ENCODE results near the gene DCBLD2. TPM values are rescaled to one million over a fixed set of nuclear protein-coding genes. Genes with fewer than 3 reads are reported as not detected.

The DCBLD2 gene
- total and polyA plus RNA-seq, 2 donors (not counting 3 experiments of a cell fraction or from before 2014, with no cell fraction given) = 28.7 to 77.3 TPM

- Histone ChIP-seq H3K36me3 (ENCODE audit: control insufficient read depth in 2 of 2, extremely low read depth in 1 of 2, insufficient read depth in 2 of 2, low read length in 2 of 2) (peaks cover 0 to 15% of the 10 kb centered on the region in 2 experiments), H3K27ac (ENCODE audit: insufficient read depth, low read depth, low read length) (no peak overlapping the region), H3K9ac (replicated peaks; ENCODE audit: extremely low read depth, insufficient read depth, low read length) (no peak overlapping the region), H3K79me2 (ENCODE audit: control insufficient read depth, insufficient read depth, low read length) (no peaks in the 10 kb centered on the region), H3K9me3 (replicated peaks; ENCODE audit: control insufficient read depth, insufficient read depth, low read length) (no peaks in the 10 kb centered on the region), H3K9me1 (replicated peaks; ENCODE audit: control insufficient read depth, extremely low read depth, insufficient read depth, low read length) (no peaks in the 10 kb centered on the region), H3K27me3 (ENCODE audit: control insufficient read depth in 2 of 2, insufficient read depth in 2 of 2, low read length in 2 of 2) (no peaks in the 10 kb centered on the region), H3K4me2 (ENCODE audit: insufficient read depth, low read length) (no peak overlapping the region), H3K4me1 (ENCODE audit: control insufficient read depth, extremely low read depth, insufficient read depth, low read length) (peaks cover 20% of the 10 kb centered on the region), H2AFZ (ENCODE audit: low read depth, low read length) (no peak overlapping the region), H4K20me1 (replicated peaks; ENCODE audit: control insufficient read depth, extremely low read depth, insufficient read depth, low read length) (no peaks in the 10 kb centered on the region), H3K4me3 (replicated peaks in 1 of 3; ENCODE audit: insufficient read depth in 1 of 3, low read depth in 1 of 3, low read length in 3 of 3) (no peak overlapping the region)
- dilution Hi-C loops (cut with MboI; ENCODE audit: extremely low pct_ligation_motif_present, low sequenced_read_pairs) = no loop called here
- TF ChIP-seq MYC (IDR thresholded peaks at IDR 0.05; ENCODE audit: low read depth, low read length) = no peak
- no peak for TF ChIP-seq POLR2AphosphoS5 (IDR thresholded peaks at IDR 0.05; ENCODE audit: insufficient read depth, low read depth, low read length)
- no peak for TF ChIP-seq CTCF (IDR thresholded peaks at IDR 0.05; ENCODE audit: extremely low read depth in 1 of 2, insufficient read depth in 1 of 2, low read depth in 1 of 2, low read length in 2 of 2)
- no peak for TF ChIP-seq JUN (IDR thresholded peaks at IDR 0.05; ENCODE audit: borderline replicate concordance, insufficient read depth, insufficient read length, low read depth)
- TF ChIP-seq, protein P1, sequence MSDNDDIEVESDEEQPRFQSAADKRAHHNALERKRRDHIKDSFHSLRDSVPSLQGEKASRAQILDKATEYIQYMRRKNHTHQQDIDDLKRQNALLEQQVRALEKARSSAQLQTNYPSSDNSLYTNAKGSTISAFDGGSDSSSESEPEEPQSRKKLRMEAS (IDR thresholded peaks at IDR 0.05; ENCODE audit: insufficient read depth, insufficient read length) = no peak
- no peak for TF ChIP-seq GATA2 (IDR thresholded peaks at IDR 0.05; ENCODE audit: insufficient read depth, insufficient read length, low read depth, low read length)
- no peak for TF ChIP-seq POLR2A (IDR thresholded peaks at IDR 0.05; ENCODE audit: low read depth, low read length)
- TF ChIP-seq EZH2 (IDR thresholded peaks at IDR 0.05; ENCODE audit: borderline replicate concordance, low read depth, low read length, severe bottlenecking) = no peak
- no peak for TF ChIP-seq FOS (IDR thresholded peaks at IDR 0.05; ENCODE audit: borderline replicate concordance, insufficient read depth, low read length)
- CTCF ChIA-PET = interaction anchor here (0.9 to 2.0 kb wide), 2 partner anchors 184 to 193 kb away, joined by 3 to 7 read pairs; no protein-coding TSS in a partner anchor
- no TSS peak for BruUV-seq (replicated peaks)
- FAIRE-seq = no peak
- POLR2A ChIA-PET = no interaction called here
- intact Hi-C loops (cut with micrococcal nuclease) = no loop called here
- peak; percentile 74 for DNase-seq (ENCODE audit: low read depth, low spot score)
These were observed 112.8 kb downstream of the DCBLD2 start for GRCh38 chr3:98788651-98789050.
